ENCODE results near the gene NEBL. TPM values are rescaled to one million over a fixed set of nuclear protein-coding genes. Genes with fewer than 3 reads are reported as not detected.

Gene NEBL
- total RNA-seq, 1 experiment from 2014 or later: 5.4 TPM

GRCh38 chr10:20748551-20748950 lies 148.6 kb downstream of the NEBL start:
- DNase-seq (ENCODE audit: low read depth): no peak
- in situ Hi-C loops (cut with HindIII; ENCODE audit: low pct_unique_long_range_greater_than_20kb, low sequenced_read_pairs): no loop called here

GRCh38 chr10:20747782-20748181 lies 149.3 kb downstream of the NEBL start:
- in situ Hi-C loops (cut with HindIII; ENCODE audit: low pct_unique_long_range_greater_than_20kb, low sequenced_read_pairs): no loop called here
- no peak for DNase-seq (ENCODE audit: low read depth)

GRCh38 chr10:20746856-20747255 lies 150.3 kb downstream of the NEBL start:
- no peak for DNase-seq (ENCODE audit: low read depth)
- in situ Hi-C loops (cut with HindIII; ENCODE audit: low pct_unique_long_range_greater_than_20kb, low sequenced_read_pairs): no loop called here

GRCh38 chr10:20745556-20746375 lies 151.3 kb downstream of the NEBL start:
- DNase-seq (ENCODE audit: low read depth): no peak
- in situ Hi-C loops (cut with HindIII; ENCODE audit: low pct_unique_long_range_greater_than_20kb, low sequenced_read_pairs): no loop called here

- in situ Hi-C loops (cut with HindIII; ENCODE audit: low pct_unique_long_range_greater_than_20kb, low sequenced_read_pairs): no loop called here
- no peak for DNase-seq (ENCODE audit: low read depth)
Observed at GRCh38 chr10:20744821-20745220, 152.3 kb downstream of the NEBL start.

GRCh38 chr10:20743942-20744341 lies 153.2 kb downstream of the NEBL start:
- in situ Hi-C loops (cut with HindIII; ENCODE audit: low pct_unique_long_range_greater_than_20kb, low sequenced_read_pairs): no loop called here
- no peak for DNase-seq (ENCODE audit: low read depth)

GRCh38 chr10:20742737-20743541 lies 154.2 kb downstream of the NEBL start:
- in situ Hi-C loops (cut with HindIII; ENCODE audit: low pct_unique_long_range_greater_than_20kb, low sequenced_read_pairs): no loop called here

GRCh38 chr10:20740120-20740519 lies 157.0 kb downstream of the NEBL start:
- no peak for DNase-seq (ENCODE audit: low read depth)
- in situ Hi-C loops (cut with HindIII; ENCODE audit: low pct_unique_long_range_greater_than_20kb, low sequenced_read_pairs): no loop called here

More at GRCh38 chr10:20742737-20743541, 154.2 kb downstream of the NEBL start:
- no peak for DNase-seq (ENCODE audit: low read depth)

GRCh38 chr10:20737107-20737506 lies 160.0 kb downstream of the NEBL start:
- in situ Hi-C loops (cut with HindIII; ENCODE audit: low pct_unique_long_range_greater_than_20kb, low sequenced_read_pairs): no loop called here
- no peak for DNase-seq (ENCODE audit: low read depth)
